ENCODE data around the gene DNM3. TPM values are rescaled to one million over a fixed set of nuclear protein-coding genes. Genes with fewer than 3 reads are reported as not detected.
A peak's percentile ranks its signal among the peaks of the same experiment; 100 is the strongest.

DNM3 gene
- polyA plus RNA-seq, 1 donor (not counting 4 experiments of a cell fraction or from before 2014, with no cell fraction given): 2.0 TPM

DNA sequence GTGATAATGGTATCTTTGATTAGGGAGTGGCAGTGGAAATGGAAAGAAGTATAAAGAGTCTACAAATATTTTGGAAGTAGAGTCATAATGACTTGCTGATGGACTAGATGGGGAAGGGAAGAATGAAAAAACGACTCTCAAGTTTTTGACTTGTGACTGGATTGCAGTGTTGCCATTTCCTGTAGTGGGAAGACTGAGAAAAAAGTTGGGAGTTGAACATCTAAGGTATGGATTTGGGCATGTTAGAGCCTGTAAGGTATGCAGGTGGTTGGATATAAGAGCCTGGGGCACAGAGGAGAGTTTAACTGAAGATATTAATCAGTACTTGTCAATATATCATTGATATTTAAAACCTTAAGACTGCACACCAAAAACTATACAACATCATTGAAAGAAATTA, 19.4 kb downstream of the DNM3 start:
- Histone ChIP-seq H3K4me3 (ENCODE audit: control insufficient read depth in 2 of 3, extremely low read depth in 1 of 3, insufficient read depth in 2 of 3, low read depth in 1 of 3, low read length in 3 of 3) (no peak overlapping the region), H3K27me3 (ENCODE audit: control insufficient read depth, extremely low read depth, insufficient read depth, low read length) (no peaks in the 10 kb centered on the region), H4K20me1 (ENCODE audit: control insufficient read depth, extremely low read depth, insufficient read depth, low read length) (no peaks in the 10 kb centered on the region), H3K4me2 (ENCODE audit: control insufficient read depth, extremely low read depth, insufficient read depth, low read depth, low read length) (peak overlapping the region; percentile 0), H3K79me2 (ENCODE audit: control insufficient read depth, insufficient read depth, low read length) (no peaks in the 10 kb centered on the region), H3K4me1 (ENCODE audit: control insufficient read depth, extremely low read depth, insufficient read depth, low read length) (peaks cover 17% of the 10 kb centered on the region), H3K36me3 (ENCODE audit: control insufficient read depth in 2 of 2, extremely low read depth in 1 of 2, insufficient read depth in 2 of 2, low read length in 2 of 2) (no peaks in the 10 kb centered on the region), H3K27ac (ENCODE audit: control insufficient read depth, insufficient read depth, low read length) (no peak overlapping the region), H3K9me1 (ENCODE audit: control insufficient read depth, extremely low read depth, insufficient read depth, low read length) (no peaks in the 10 kb centered on the region), H3K9me3 (ENCODE audit: control insufficient read depth, low read depth, low read length) (no peaks in the 10 kb centered on the region), H3K9ac (ENCODE audit: control insufficient read depth, extremely low read depth, insufficient read depth, low read length) (no peak overlapping the region), H2AFZ (ENCODE audit: control insufficient read depth, low read length) (peak overlapping the region; percentile 20)
- DNase-seq (ENCODE audit: low read depth, low spot score) (peak; percentile 28), FAIRE-seq (peak; percentile 71)
- dilution Hi-C loops (cut with MboI; ENCODE audit: extremely low pct_ligation_motif_present, low sequenced_read_pairs): no loop called here
- TF ChIP-seq, protein P1, sequence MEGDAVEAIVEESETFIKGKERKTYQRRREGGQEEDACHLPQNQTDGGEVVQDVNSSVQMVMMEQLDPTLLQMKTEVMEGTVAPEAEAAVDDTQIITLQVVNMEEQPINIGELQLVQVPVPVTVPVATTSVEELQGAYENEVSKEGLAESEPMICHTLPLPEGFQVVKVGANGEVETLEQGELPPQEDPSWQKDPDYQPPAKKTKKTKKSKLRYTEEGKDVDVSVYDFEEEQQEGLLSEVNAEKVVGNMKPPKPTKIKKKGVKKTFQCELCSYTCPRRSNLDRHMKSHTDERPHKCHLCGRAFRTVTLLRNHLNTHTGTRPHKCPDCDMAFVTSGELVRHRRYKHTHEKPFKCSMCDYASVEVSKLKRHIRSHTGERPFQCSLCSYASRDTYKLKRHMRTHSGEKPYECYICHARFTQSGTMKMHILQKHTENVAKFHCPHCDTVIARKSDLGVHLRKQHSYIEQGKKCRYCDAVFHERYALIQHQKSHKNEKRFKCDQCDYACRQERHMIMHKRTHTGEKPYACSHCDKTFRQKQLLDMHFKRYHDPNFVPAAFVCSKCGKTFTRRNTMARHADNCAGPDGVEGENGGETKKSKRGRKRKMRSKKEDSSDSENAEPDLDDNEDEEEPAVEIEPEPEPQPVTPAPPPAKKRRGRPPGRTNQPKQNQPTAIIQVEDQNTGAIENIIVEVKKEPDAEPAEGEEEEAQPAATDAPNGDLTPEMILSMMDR (optimal IDR thresholded peaks at IDR 0.05 in 1 of 3, IDR thresholded peaks at IDR 0.05 in 1 of 3, conservative IDR thresholded peaks at IDR 0.05 in 1 of 3; ENCODE audit: extremely low read depth in 1 of 3, insufficient read depth in 2 of 3, low read length in 3 of 3): no peak

DNA sequence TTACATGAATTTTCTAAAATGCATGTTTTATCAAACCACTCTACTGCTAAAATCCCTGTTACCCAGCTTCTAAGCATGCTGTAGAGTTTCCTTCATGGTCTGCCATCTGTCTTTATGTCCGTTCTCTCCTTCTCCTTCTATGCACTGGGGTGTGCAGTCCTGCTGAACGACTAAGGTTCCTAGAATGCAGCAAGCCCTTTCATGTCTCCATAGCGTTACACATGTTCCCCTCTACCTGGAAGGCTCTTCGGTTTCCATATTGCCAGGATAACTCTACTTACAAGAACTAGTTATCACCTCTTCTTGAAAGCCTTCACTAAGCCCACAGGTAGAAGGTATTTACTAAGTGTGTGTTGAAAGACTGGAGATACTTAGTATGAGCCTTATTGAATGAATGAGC, 22.2 kb downstream of the DNM3 start:
- Histone ChIP-seq H3K9me3 (ENCODE audit: control insufficient read depth, low read depth, low read length) (no peaks in the 10 kb centered on the region), H3K4me3 (ENCODE audit: control insufficient read depth in 2 of 3, extremely low read depth in 1 of 3, insufficient read depth in 2 of 3, low read depth in 1 of 3, low read length in 3 of 3) (no peak overlapping the region), H3K27ac (ENCODE audit: control insufficient read depth, insufficient read depth, low read length) (no peak overlapping the region), H4K20me1 (ENCODE audit: control insufficient read depth, extremely low read depth, insufficient read depth, low read length) (no peaks in the 10 kb centered on the region), H3K4me1 (ENCODE audit: control insufficient read depth, extremely low read depth, insufficient read depth, low read length) (peaks cover 17% of the 10 kb centered on the region), H3K9me1 (ENCODE audit: control insufficient read depth, extremely low read depth, insufficient read depth, low read length) (no peaks in the 10 kb centered on the region), H3K27me3 (ENCODE audit: control insufficient read depth, extremely low read depth, insufficient read depth, low read length) (no peaks in the 10 kb centered on the region), H3K36me3 (ENCODE audit: control insufficient read depth in 2 of 2, extremely low read depth in 1 of 2, insufficient read depth in 2 of 2, low read length in 2 of 2) (no peaks in the 10 kb centered on the region), H3K79me2 (ENCODE audit: control insufficient read depth, insufficient read depth, low read length) (no peaks in the 10 kb centered on the region), H2AFZ (ENCODE audit: control insufficient read depth, low read length) (no peak overlapping the region), H3K4me2 (ENCODE audit: control insufficient read depth, extremely low read depth, insufficient read depth, low read depth, low read length) (no peak overlapping the region), H3K9ac (ENCODE audit: control insufficient read depth, extremely low read depth, insufficient read depth, low read length) (no peak overlapping the region)
- dilution Hi-C loops (cut with MboI; ENCODE audit: extremely low pct_ligation_motif_present, low sequenced_read_pairs): no loop called here
- FAIRE-seq (no peak), DNase-seq (ENCODE audit: low read depth, low spot score) (no peak)
- no peak for TF ChIP-seq EZH2 (IDR thresholded peaks at IDR 0.05; ENCODE audit: low read length)
- TF ChIP-seq, protein P1 (optimal IDR thresholded peaks at IDR 0.05 in 1 of 3, IDR thresholded peaks at IDR 0.05 in 1 of 3, conservative IDR thresholded peaks at IDR 0.05 in 1 of 3; ENCODE audit: extremely low read depth in 1 of 3, insufficient read depth in 2 of 3, low read length in 3 of 3): no peak
